ENCODE data around the gene IDH3B.

Gene IDH3B

GRCh38 chr20:2654831-2655230 lies 9.2 kb downstream of the IDH3B start:
- Mint-ChIP-seq H3K27ac (peak overlapping the region; percentile 74 to 97), H3K27me3 (no peaks in the 10 kb centered on the region), H3K4me1 (peaks cover 65% of the 10 kb centered on the region), H3K4me3 (peak overlapping the region; percentile 95 to 96), H3K9me3 (no peaks in the 10 kb centered on the region)
- DNase-seq: no peak
- no peak for ATAC-seq

GRCh38 chr20:2654384-2654822 lies 9.6 kb downstream of the IDH3B start:
- no peak for ATAC-seq
- H3K4me1 Mint-ChIP-seq: peaks cover 65% of the 10 kb centered on the region
- H3K27me3 Mint-ChIP-seq: no peaks in the 10 kb centered on the region

GRCh38 chr20:2653556-2654383 lies 10.2 kb downstream of the IDH3B start:
- Mint-ChIP-seq H3K4me1 (peaks cover 63% of the 10 kb centered on the region), H3K27me3 (no peaks in the 10 kb centered on the region), H3K4me3 (peak overlapping the region; percentile 95 to 96), H3K27ac (peak overlapping the region; percentile 85 to 97), H3K9me3 (no peaks in the 10 kb centered on the region)
- ATAC-seq (no peak), DNase-seq (no peak)

More at GRCh38 chr20:2654384-2654822, 9.6 kb downstream of the IDH3B start:
- Mint-ChIP-seq H3K27ac (peak overlapping the region; percentile 74 to 97), H3K4me3 (peak overlapping the region; percentile 95 to 96), H3K9me3 (no peaks in the 10 kb centered on the region)
- no peak for DNase-seq

DNA sequence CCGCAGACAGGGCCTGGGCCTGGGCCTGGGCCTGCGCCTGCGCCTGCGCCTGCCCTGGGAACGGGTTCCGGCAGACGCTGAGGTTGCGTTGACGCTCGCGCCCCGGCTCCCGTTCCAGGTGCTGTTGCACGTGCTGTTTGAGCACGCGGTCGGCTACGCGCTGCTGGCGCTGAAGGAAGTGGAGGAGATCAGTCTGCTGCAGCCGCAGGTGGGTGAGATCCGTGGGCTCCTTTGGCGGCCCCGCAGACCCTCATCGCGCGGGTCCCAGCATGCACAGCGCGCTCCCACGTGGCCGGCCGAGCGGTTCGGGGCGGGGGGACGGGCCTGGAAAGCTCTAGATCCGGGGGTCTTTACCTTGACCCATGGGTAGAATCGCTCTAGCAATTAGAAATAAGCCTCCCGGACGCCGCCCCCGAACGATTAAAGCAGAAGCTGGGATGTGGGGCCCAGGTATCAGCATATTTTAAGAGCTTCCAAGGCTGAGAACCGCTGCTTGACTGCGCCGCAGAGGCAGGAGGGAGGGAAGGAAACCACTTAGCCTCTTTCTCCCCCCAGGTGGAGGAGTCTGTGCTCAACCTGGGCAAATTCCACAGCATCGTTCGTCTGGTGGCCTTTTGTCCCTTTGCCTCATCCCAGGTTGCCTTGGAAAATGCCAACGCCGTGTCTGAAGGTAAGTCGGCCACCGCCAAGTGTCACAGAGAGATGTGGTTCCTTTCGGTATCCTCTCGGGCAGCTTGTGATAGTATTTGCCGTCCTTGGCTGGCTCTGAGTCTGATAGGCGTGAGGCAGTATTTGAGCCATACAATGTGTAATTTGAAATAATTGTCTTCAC lies 11.1 kb downstream of the IDH3B start:
- H3K4me3 Mint-ChIP-seq: peak overlapping the region; percentile 95 to 96
- H3K27me3 Mint-ChIP-seq: no peaks in the 10 kb centered on the region
- H3K9me3 Mint-ChIP-seq: no peaks in the 10 kb centered on the region
- peak overlapping the region; percentile 89 to 97 for H3K27ac Mint-ChIP-seq
- DNase-seq (peak in 1 of 2 donors; percentile 28), ATAC-seq (peak; percentile 67)
- peaks cover 59% of the 10 kb centered on the region for H3K4me1 Mint-ChIP-seq

DNA sequence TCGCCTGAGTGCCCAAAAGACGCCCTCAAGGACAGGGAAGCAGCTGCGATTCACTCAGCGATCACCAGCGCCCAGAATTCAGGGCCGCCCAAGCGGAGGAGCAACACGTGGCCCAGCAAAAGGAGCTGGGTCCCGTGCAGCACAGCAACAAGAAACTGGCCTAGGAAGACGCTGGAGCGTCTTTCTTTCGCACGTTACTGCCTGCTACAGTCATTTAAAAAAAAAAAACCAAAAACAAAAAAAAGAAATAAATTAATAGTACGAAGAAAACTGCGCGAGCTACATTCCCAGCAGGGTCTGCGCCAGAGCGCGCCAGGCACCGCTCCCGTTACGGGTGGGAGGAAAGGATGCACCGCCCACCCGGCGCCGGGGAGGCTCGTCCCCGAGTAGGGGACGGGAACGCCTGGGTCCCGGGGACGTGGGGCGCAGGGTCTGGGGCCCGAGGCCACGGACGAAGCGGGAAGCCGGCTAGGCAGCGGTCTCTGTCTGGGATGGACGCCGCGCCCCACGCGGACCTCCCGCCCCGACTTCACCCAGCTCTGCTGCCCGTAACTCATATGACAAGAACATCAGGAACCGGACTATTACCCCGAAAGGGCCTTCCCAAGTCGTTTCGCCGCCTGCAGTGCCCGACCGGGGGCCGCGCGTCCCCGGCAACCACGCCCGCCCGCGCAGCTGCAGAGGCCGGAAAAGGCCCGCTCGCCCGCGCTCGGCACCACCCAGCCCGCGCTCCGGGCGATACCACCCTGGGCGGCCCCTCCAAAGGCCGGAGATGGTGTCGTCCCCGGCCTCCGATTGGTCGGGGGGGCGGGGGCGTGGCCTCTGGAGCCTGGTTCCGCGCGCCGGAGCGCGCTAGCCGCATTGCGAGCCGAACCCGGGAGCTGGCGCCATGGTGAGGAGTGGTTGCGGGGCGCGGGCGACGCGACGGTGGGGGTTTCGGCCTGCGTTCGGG lies 12.0 kb downstream of the IDH3B start, which contains the start of gene NOP56:
Gene NOP56 (plus strand): TSS at position 861 of the 952 bp plus-strand sequence. CDS start 29 bp downstream, at position 890.
- Mint-ChIP-seq H3K9me3 (no peaks in the 10 kb centered on the region), H3K4me3 (peak within 1 kb of the TSS; percentile 95 to 96), H3K27ac (peak within 1 kb of the TSS; percentile 96 to 97), H3K4me1 (peaks cover 54% of the 10 kb centered on the region), H3K27me3 (no peaks in the 10 kb centered on the region)
- DNase-seq (peak; percentile 97 to 98), ATAC-seq (peak; percentile 93)

GRCh38 chr20:2643708-2644107 lies 20.3 kb downstream of the IDH3B start:
- H3K27me3 Mint-ChIP-seq: no peaks in the 10 kb centered on the region

DNA sequence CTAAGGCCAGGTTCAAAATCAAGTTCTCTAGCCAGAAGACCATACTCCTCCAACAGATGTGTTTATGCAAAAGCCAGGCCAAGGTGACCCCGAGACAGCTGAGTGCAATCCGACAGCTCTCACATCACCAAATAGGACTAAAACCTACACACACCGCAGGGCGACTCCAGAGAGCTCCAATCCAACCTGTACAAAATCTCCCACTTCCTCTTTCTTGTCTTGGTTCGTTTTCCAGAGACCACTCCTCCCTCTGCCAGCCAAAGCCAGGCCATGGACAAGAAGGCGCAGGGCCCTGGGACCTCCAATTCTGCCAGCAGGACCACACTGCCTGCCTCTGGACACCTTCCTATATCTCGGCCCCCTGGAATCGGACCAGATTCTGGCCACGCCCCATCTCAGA lies 23.1 kb downstream of the IDH3B start:
- Mint-ChIP-seq H3K4me1 (no peaks in the 10 kb centered on the region), H3K9me3 (no peaks in the 10 kb centered on the region), H3K4me3 (no peak overlapping the region), H3K27ac (peak overlapping the region in 1 of 2 donors; percentile 35), H3K27me3 (no peaks in the 10 kb centered on the region)
- DNase-seq (no peak), ATAC-seq (no peak)

More at GRCh38 chr20:2643708-2644107, 20.3 kb downstream of the IDH3B start:
- DNase-seq: no peak
- no peaks in the 10 kb centered on the region for H3K4me1 Mint-ChIP-seq
- no peak overlapping the region for H3K4me3 Mint-ChIP-seq
- H3K9me3 Mint-ChIP-seq: no peaks in the 10 kb centered on the region
- no peak overlapping the region for H3K27ac Mint-ChIP-seq
- peak; percentile 60 for ATAC-seq

- Mint-ChIP-seq H3K27me3 (no peaks in the 10 kb centered on the region), H3K9me3 (no peaks in the 10 kb centered on the region), H3K27ac (no peak overlapping the region), H3K4me1 (no peaks in the 10 kb centered on the region), H3K4me3 (no peak overlapping the region)
- DNase-seq (no peak), ATAC-seq (no peak)
These were observed 23.8 kb downstream of the IDH3B start for GRCh38 chr20:2640260-2640659.

- no peak for ATAC-seq
- Mint-ChIP-seq H3K27me3 (peaks cover 18% of the 10 kb centered on the region), H3K4me1 (no peaks in the 10 kb centered on the region), H3K27ac (no peak overlapping the region), H3K9me3 (no peaks in the 10 kb centered on the region), H3K4me3 (no peak overlapping the region)
- DNase-seq: no peak
These were observed 26.8 kb downstream of the IDH3B start for GRCh38 chr20:2637246-2637645.

DNA sequence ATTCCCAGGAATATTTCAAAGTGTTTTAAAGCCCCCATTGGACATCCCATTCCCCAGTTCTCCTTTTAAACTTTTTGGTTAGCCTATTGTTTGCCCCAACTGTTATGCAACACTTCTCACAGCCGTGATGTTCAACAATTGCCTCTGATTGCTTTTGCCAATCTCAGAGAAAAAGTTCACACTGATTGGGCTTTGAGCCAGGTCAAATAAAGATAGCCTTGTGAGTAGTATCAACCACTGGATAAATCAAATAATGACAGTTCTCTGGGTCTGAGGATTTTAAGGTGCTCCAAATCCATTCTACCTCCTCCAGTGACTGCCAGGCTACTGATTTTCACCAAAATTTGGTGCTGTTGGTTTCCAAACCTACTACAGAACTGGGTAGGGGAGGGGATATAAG lies 30.6 kb downstream of the IDH3B start:
- Mint-ChIP-seq H3K4me3 (no peak overlapping the region), H3K9me3 (peaks cover 0 to 8% of the 10 kb centered on the region in 2 donors), H3K27ac (no peak overlapping the region), H3K27me3 (peaks cover 41% of the 10 kb centered on the region), H3K4me1 (no peaks in the 10 kb centered on the region)
- no peak for DNase-seq
- ATAC-seq: no peak

GRCh38 chr20:2631228-2631627 lies 32.8 kb downstream of the IDH3B start:
- H3K27ac Mint-ChIP-seq: no peak overlapping the region
- H3K4me3 Mint-ChIP-seq: no peak overlapping the region
- peaks cover 44% of the 10 kb centered on the region for H3K27me3 Mint-ChIP-seq
- DNase-seq (no peak), ATAC-seq (no peak)
- H3K4me1 Mint-ChIP-seq: no peaks in the 10 kb centered on the region
- H3K9me3 Mint-ChIP-seq: peaks cover 0 to 8% of the 10 kb centered on the region in 2 donors

- Mint-ChIP-seq H3K9me3 (peaks cover 0 to 8% of the 10 kb centered on the region in 2 donors), H3K4me3 (no peak overlapping the region), H3K27ac (no peak overlapping the region), H3K4me1 (no peaks in the 10 kb centered on the region), H3K27me3 (peaks cover 24% of the 10 kb centered on the region)
- ATAC-seq (no peak), DNase-seq (no peak)
These were observed 37.0 kb downstream of the IDH3B start for GRCh38 chr20:2626853-2627541.

DNA sequence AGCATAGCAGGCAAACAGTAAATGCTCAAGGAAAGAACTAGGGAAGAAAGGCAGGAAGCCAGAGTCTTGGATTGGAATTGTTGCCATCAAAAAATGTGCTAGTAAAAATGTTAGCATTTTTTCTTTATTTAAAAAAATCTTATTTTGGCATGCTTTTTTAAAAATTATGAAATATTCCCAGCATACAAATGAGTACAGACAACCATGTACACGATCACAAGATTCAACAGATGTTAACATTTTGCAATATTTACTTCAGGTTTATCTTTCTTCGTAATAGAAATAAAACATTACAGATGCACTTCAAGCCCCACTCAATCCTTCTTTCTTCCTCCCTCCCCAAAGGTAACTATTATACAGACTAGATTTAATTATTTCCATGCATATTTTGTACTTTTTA lies 39.0 kb downstream of the IDH3B start:
- no peak overlapping the region for H3K4me3 Mint-ChIP-seq
- H3K4me1 Mint-ChIP-seq: no peaks in the 10 kb centered on the region
- no peak for ATAC-seq
- H3K27ac Mint-ChIP-seq: no peak overlapping the region
- peaks cover 16% of the 10 kb centered on the region for H3K27me3 Mint-ChIP-seq
- no peaks in the 10 kb centered on the region for H3K9me3 Mint-ChIP-seq
- no peak for DNase-seq

DNA sequence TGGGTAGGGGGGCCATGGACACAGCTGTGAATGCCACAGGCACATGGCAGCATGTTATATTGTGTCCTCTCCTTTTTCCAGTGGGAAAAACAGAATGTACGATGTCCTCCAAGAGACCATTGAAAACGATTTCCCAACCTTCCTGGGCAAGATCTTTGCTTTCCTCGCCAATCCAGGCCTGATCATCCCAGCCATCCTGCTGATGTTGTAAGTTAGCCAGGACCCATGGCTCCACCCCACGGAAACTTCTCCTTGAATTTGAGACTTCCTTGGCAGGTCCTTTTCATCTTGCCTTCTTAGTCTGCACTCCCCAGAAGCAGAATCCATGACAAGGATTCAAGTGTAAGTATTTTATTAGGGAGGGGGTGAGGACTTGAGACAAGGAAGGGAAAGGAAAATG lies 39.8 kb downstream of the IDH3B start:
- Mint-ChIP-seq H3K27me3 (peaks cover 24% of the 10 kb centered on the region), H3K4me3 (no peak overlapping the region), H3K27ac (no peak overlapping the region), H3K9me3 (no peaks in the 10 kb centered on the region), H3K4me1 (no peaks in the 10 kb centered on the region)
- ATAC-seq (no peak), DNase-seq (no peak)

Data from stimulated activated naive CD8-positive, alpha-beta T cell treated with anti-CD3 and anti-CD28 coated beads, Interleukin-15, amount 100 ng/mL, for 72 hours (primary cell).